Measurements from ENCODE around the gene MAGI1. TPM values are rescaled to one million over a fixed set of nuclear protein-coding genes. Genes with fewer than 3 reads are reported as not detected.

Gene MAGI1
- total RNA-seq, 2 experiments from 2014 or later: 0.29 to 4.3 TPM

- no peak for DNase-seq
- ATAC-seq: no peak
- Mint-ChIP-seq H3K27me3 (no peaks in the 10 kb centered on the region), H3K9me3 (ENCODE audit: low read depth) (no peaks in the 10 kb centered on the region), H3K27ac (no peak overlapping the region), H3K4me3 (no peak overlapping the region), H3K4me1 (no peaks in the 10 kb centered on the region), H3K36me3 (no peaks in the 10 kb centered on the region)
- CTCF ChIA-PET: no interaction called here
Measured at GRCh38 chr3:65883613-65884012, 155.1 kb downstream of the MAGI1 start.

- no peak for ATAC-seq
- Mint-ChIP-seq H3K27me3 (no peaks in the 10 kb centered on the region), H3K4me1 (no peaks in the 10 kb centered on the region), H3K9me3 (ENCODE audit: low read depth) (no peaks in the 10 kb centered on the region), H3K27ac (no peak overlapping the region), H3K36me3 (no peaks in the 10 kb centered on the region), H3K4me3 (no peak overlapping the region)
- CTCF ChIA-PET: no interaction called here
- no peak for DNase-seq
Measured at GRCh38 chr3:65880350-65880749, 158.4 kb downstream of the MAGI1 start.

GRCh38 chr3:65879372-65879771 is 159.3 kb downstream of the MAGI1 start:
- no peak overlapping the region for H3K27ac Mint-ChIP-seq

GRCh38 chr3:65878831-65879230 is 159.9 kb downstream of the MAGI1 start:
- H3K9me3 Mint-ChIP-seq (ENCODE audit: low read depth): no peaks in the 10 kb centered on the region
- CTCF ChIA-PET: interaction anchor here (0.5 kb wide), 1 partner anchor 148 kb away, joined by 3 read pairs; no protein-coding TSS in a partner anchor
- H3K36me3 Mint-ChIP-seq: no peaks in the 10 kb centered on the region
- no peak overlapping the region for H3K4me3 Mint-ChIP-seq
- DNase-seq (no peak), ATAC-seq (no peak)
- no peaks in the 10 kb centered on the region for H3K27me3 Mint-ChIP-seq
- no peaks in the 10 kb centered on the region for H3K4me1 Mint-ChIP-seq
- H3K27ac Mint-ChIP-seq: no peak overlapping the region

More at GRCh38 chr3:65879372-65879771, 159.3 kb downstream of the MAGI1 start:
- no peaks in the 10 kb centered on the region for H3K36me3 Mint-ChIP-seq
- no peaks in the 10 kb centered on the region for H3K27me3 Mint-ChIP-seq
- no peak for DNase-seq
- H3K9me3 Mint-ChIP-seq (ENCODE audit: low read depth): no peaks in the 10 kb centered on the region
- no peak overlapping the region for H3K4me3 Mint-ChIP-seq
- CTCF ChIA-PET: no interaction called here
- no peak for ATAC-seq
- H3K4me1 Mint-ChIP-seq: no peaks in the 10 kb centered on the region

GRCh38 chr3:65877160-65877559 is 161.6 kb downstream of the MAGI1 start:
- H3K4me1 Mint-ChIP-seq: no peaks in the 10 kb centered on the region
- H3K9me3 Mint-ChIP-seq (ENCODE audit: low read depth): no peaks in the 10 kb centered on the region
- CTCF ChIA-PET: no interaction called here
- no peak overlapping the region for H3K27ac Mint-ChIP-seq
- ATAC-seq (no peak), DNase-seq (no peak)
- no peak overlapping the region for H3K4me3 Mint-ChIP-seq
- no peaks in the 10 kb centered on the region for H3K27me3 Mint-ChIP-seq
- no peaks in the 10 kb centered on the region for H3K36me3 Mint-ChIP-seq

- no peak for ATAC-seq
Measured at GRCh38 chr3:65876028-65876420, 162.7 kb downstream of the MAGI1 start.

GRCh38 chr3:65875393-65876027 is 163.2 kb downstream of the MAGI1 start:
- Mint-ChIP-seq H3K27ac (no peak overlapping the region), H3K27me3 (no peaks in the 10 kb centered on the region), H3K4me3 (no peak overlapping the region), H3K9me3 (ENCODE audit: low read depth) (no peaks in the 10 kb centered on the region), H3K4me1 (no peaks in the 10 kb centered on the region), H3K36me3 (no peaks in the 10 kb centered on the region)
- ATAC-seq (no peak), DNase-seq (no peak)
- CTCF ChIA-PET: no interaction called here

More at GRCh38 chr3:65876028-65876420, 162.7 kb downstream of the MAGI1 start:
- Mint-ChIP-seq H3K4me1 (no peaks in the 10 kb centered on the region), H3K27me3 (no peaks in the 10 kb centered on the region), H3K4me3 (no peak overlapping the region), H3K27ac (no peak overlapping the region), H3K36me3 (no peaks in the 10 kb centered on the region), H3K9me3 (ENCODE audit: low read depth) (no peaks in the 10 kb centered on the region)
- CTCF ChIA-PET: no interaction called here
- no peak for DNase-seq

GRCh38 chr3:65873869-65874268 is 164.8 kb downstream of the MAGI1 start:
- Mint-ChIP-seq H3K27me3 (no peaks in the 10 kb centered on the region), H3K27ac (no peak overlapping the region), H3K4me3 (no peak overlapping the region), H3K36me3 (no peaks in the 10 kb centered on the region), H3K9me3 (ENCODE audit: low read depth) (no peaks in the 10 kb centered on the region), H3K4me1 (no peaks in the 10 kb centered on the region)
- DNase-seq (no peak), ATAC-seq (no peak)
- CTCF ChIA-PET: no interaction called here

GRCh38 chr3:65873028-65873427 is 165.7 kb downstream of the MAGI1 start:
- Mint-ChIP-seq H3K36me3 (no peaks in the 10 kb centered on the region), H3K27me3 (no peaks in the 10 kb centered on the region), H3K27ac (no peak overlapping the region), H3K4me3 (no peak overlapping the region), H3K9me3 (ENCODE audit: low read depth) (no peaks in the 10 kb centered on the region), H3K4me1 (no peaks in the 10 kb centered on the region)
- DNase-seq (no peak), ATAC-seq (no peak)
- CTCF ChIA-PET: no interaction called here

GRCh38 chr3:65871305-65872141 is 167.2 kb downstream of the MAGI1 start:
- H3K27ac Mint-ChIP-seq: no peak overlapping the region
- H3K36me3 Mint-ChIP-seq: no peaks in the 10 kb centered on the region
- no peak for DNase-seq
- H3K4me3 Mint-ChIP-seq: no peak overlapping the region
- no peaks in the 10 kb centered on the region for H3K4me1 Mint-ChIP-seq
- H3K9me3 Mint-ChIP-seq (ENCODE audit: low read depth): no peaks in the 10 kb centered on the region
- no peaks in the 10 kb centered on the region for H3K27me3 Mint-ChIP-seq
- no peak for ATAC-seq
- CTCF ChIA-PET: no interaction called here

GRCh38 chr3:65869798-65870197 is 168.9 kb downstream of the MAGI1 start:
- Mint-ChIP-seq H3K4me1 (no peaks in the 10 kb centered on the region), H3K27me3 (no peaks in the 10 kb centered on the region), H3K9me3 (ENCODE audit: low read depth) (no peaks in the 10 kb centered on the region), H3K27ac (no peak overlapping the region), H3K36me3 (no peaks in the 10 kb centered on the region), H3K4me3 (no peak overlapping the region)
- ATAC-seq: no peak
- CTCF ChIA-PET: no interaction called here
- DNase-seq: no peak

- Mint-ChIP-seq H3K4me3 (no peak overlapping the region), H3K27me3 (no peaks in the 10 kb centered on the region), H3K36me3 (no peaks in the 10 kb centered on the region), H3K9me3 (ENCODE audit: low read depth) (no peaks in the 10 kb centered on the region), H3K4me1 (no peaks in the 10 kb centered on the region), H3K27ac (no peak overlapping the region)
- DNase-seq: no peak
- CTCF ChIA-PET: no interaction called here
- ATAC-seq: no peak
Measured at GRCh38 chr3:65867463-65868210, 171.1 kb downstream of the MAGI1 start.

- DNase-seq (no peak), ATAC-seq (no peak)
- Mint-ChIP-seq H3K4me3 (no peak overlapping the region), H3K27ac (no peak overlapping the region), H3K4me1 (no peaks in the 10 kb centered on the region), H3K36me3 (no peaks in the 10 kb centered on the region), H3K9me3 (ENCODE audit: low read depth) (no peaks in the 10 kb centered on the region), H3K27me3 (no peaks in the 10 kb centered on the region)
- CTCF ChIA-PET: no interaction called here
Measured at GRCh38 chr3:65864357-65864904, 174.3 kb downstream of the MAGI1 start.
